NCI-H510A (cell line): Measurements from ENCODE around the gene AIRE.

Source experiments
- DNase-seq: peaks from one replicate; lab custom pipeline; 2025; lab: John Stamatoyannopoulos, UW

The AIRE gene

DNA sequence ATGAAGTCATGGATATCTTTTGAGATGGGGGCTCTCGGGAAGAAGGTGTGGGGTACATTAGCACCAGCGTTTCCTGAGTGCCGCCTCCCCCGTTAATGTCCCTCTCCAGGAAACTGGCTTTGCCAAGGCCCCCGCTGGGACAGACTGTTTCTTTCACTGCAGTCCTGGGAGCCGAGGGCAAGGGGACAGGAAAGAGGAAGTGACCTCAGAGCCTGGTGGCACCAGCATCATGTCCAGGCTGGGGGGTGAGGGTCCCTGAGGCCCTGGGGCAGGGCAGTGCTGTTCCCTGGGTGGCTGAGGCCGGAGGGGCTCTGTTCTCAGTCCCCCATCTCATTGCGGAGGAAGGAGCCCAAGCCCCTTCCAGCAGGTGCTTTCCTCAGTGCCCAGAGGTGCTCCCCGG lies 20.0 kb downstream of the AIRE start:
- DNase-seq: no peak

DNA sequence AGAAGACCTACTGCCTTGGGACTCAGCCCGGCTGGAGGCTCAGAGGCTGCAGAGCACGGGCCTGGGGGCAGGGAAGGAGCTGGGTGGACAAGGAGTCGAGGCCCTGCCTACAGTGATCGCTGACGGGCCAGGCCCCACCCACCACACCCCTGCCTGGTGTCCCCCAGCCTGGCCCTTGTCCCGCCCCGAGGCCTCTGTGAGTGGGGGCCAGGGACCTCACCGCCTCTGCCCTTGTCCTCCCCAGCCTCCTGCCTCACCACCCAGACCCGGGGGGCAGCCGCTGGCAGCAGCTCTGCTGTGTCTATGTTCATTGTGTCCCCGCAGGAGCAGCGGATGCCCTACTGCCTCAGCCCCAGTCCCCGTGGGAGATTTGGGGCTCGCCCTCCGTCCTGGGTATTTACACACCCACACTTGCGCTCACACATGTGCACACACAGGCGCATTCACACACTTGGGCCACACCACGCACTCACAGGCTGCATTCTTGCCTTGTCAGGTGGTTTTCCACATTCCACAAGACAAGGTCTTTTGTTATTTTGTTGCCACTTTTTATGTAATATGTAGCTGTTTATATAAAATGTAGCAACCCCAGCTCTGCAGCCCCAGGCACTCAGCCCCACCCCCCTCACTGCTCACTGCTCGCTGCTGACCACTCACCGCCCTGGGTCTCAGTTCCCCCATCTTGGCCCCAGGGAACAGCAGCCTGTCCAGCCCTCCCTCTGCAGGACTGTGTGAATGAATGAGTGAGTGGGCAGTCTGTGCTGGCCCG lies 21.4 kb downstream of the AIRE start:
- no peak for DNase-seq

DNA sequence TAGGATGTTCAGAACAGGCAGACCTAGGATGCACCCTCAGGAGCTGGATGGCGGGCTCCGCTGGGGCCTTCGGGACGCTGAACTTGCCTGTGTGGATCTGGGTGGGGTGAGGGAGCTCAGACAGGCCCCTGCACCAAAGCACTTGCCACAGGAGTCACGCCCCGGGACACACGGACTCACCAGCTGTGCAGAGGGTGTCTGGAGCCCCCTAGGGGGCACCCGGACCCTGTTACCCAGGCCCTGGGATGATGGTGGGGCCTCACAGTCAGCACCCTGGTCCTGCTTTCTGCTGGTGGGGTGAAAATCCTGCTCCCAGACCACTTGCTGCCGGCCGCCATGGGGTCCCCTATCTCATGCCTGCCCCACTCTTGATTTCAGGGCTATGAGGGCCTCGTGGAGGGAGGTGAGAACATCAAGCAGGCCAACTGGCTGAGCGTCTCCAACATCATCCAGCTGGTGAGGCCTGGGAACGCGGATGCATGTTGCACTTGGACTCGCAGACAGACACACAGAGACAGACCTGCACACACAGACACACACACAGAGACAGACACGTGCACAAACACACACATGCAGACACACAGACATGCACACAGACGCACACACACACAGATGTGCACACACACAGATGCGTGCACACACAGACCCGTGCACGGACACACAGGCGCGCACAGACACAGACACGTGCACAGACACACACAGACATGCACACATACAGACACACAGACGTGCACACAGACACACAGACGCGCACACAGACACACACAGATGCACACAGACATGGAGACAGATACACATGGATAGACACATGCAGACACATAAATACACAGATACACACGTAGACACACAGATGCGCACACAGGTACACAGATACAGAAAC lies 25.2 kb downstream of the AIRE start:
- DNase-seq: no peak

DNA sequence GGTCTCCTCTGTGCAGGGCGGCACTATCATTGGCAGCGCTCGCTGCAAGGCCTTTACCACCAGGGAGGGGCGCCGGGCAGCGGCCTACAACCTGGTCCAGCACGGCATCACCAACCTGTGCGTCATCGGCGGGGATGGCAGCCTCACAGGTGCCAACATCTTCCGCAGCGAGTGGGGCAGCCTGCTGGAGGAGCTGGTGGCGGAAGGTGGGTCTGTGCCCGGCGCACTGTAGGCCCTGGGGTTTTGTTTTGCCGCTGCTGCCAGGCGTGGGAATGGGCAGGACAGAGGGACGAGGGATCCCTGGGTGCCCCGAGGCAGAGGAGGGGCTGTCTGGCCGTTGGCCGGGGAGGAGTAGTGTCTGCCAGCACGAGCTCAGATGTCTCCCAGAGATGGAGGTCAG lies 26.4 kb downstream of the AIRE start:
- no peak for DNase-seq

DNA sequence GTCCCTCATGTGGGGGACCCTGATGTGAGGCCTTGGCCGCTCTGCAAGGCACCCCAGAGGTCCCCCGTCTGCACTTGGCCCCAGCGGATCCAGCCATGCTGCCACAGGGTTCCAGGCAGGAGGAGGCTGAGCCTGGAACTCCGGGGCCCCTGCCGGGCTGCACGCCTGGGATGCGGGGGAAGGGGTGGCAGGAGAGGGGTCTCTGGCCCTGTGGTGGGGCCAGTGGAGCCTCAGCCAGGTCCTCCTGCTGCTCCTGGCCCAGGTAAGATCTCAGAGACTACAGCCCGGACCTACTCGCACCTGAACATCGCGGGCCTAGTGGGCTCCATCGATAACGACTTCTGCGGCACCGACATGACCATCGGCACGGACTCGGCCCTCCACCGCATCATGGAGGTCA lies 27.0 kb downstream of the AIRE start:
- DNase-seq: no peak

DNA sequence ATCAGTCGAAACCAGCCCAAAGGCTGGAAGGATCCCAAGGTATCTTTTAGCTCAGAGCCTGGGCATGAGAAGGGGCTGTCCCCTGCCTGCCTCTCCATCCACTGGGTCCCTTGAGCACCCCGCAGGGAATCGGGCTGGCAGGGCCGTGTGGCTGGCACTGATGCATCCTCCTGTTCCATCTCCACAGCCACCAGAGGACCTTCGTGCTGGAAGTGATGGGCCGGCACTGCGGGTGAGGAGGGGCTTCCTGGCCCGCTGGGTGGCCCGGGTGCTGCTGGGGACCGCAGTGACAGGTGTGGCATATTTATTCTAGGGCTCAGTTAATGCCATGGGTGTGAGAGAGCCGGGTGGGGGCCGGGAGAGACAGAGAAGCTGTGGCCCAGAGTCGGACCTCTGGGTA lies 27.8 kb downstream of the AIRE start:
- no peak for DNase-seq

DNA sequence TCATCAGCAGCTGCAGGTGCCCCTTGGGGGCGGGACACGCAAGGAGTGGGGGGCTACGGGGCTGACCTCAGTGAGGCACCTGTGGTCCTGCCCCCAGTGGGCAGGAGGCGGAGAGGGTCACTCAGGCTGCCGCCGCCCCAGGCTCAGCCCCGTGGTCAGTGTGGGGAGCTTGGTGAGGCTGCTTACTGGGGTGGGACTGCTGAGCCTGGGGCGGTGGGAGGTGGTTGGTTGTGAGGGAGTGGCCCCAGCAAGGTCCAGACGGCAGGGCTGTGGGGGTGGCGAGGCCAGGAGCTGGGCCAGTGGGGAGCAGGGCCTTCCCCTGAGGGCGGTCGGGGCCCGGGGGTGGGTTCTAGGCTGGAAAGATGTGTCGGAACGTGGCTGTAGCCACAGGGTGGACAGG lies 28.5 kb downstream of the AIRE start:
- DNase-seq: no peak

DNA sequence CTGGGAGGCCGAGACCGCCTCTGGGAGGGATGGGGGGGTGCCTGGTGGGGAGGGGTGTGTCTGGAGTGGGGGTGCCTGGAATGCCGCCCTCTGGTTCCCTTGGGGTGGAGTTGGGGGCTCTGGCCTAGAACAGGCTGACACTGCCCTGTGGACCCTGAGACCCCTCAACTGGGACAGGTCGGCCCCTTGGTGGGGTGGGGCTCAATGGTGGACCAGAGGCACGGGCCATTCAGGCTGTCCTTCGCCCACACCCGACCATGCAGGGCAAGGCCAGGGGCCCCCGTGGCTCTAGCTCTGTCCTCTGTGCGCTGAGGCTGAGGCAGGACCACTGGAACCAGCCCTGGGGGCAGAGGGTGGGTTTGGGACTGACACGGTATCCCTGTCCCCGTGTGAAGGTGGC lies 28.9 kb downstream of the AIRE start:
- no peak for DNase-seq

DNA sequence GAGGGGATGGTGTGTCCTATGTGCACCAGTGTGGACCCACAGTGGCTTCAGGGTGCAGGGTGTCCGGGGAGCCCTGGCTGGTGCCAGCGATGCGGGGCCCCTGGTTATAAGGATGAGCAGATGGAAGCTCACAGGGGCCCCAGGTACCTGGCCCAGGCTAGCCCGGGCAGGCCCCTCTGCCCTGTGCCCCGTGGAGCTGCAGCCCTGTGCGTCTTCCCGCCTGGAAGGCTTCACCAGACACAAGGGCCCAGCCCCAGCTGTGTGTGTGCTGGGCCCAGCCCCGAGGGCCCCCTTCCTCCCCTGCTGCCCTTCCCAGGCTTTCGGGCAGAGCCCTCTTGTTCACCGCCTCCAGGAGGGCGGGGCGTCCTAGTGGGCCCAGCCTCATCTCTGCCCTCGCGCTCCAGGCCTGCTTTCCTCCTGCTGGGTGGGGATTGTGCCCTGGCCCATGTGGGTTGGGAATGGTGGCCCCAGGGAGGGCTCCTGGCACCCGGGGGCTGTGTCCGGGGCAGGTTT lies 30.1 kb downstream of the AIRE start:
- no peak for DNase-seq

DNA sequence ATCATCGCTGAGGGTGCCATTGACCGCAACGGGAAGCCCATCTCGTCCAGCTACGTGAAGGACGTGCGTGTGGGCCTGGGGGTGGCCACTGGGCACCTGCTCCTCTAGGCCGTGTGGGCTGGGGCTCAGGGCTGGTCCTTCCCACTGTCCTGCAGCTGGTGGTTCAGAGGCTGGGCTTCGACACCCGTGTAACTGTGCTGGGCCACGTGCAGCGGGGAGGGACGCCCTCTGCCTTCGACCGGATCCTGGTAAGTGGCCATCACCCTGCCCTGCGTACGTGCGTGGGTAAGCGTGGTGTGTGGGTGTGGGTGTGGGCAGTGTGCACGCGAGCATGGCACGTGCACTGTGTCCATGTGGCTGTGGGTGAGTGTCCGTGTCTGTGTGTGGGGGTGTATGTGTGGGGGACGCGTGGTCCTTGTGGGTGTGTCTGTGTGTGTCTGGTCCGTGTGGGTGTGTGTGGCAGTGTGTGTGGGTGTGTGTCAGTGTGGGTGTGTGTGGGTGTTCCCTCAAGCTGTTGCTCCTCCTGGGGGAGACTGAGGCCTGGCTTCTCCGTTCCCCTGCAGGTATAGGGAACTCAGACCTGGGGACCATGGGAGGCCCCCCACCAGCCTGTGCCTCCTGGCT lies 30.7 kb downstream of the AIRE start:
- DNase-seq: no peak

DNA sequence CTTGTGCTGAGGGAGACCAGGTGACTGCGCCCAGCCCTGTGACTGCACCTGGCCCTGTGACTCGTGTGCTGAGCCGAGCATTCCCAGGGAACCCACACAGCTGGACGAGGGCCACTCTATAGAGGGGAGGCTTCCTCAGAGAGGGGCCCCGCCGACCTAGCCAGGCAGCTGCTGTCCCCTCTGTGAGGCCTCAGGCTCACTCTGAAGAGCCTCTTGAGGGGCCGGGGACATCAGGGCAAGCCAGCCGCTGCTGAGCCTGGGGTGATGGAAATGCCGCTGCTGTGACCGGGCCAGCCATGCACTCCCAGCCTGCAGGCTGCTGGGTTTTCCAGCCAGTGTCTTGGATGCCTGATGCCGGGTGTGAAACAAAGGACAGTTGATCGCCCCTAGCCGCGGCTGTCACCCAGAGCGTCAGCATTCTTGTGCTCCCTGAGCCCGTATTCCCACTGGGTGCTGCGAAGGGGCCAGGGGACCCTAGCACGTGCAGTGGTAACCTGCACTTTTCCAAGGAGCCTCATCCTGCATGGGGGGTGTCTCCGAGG lies 31.6 kb downstream of the AIRE start:
- DNase-seq: no peak

DNA sequence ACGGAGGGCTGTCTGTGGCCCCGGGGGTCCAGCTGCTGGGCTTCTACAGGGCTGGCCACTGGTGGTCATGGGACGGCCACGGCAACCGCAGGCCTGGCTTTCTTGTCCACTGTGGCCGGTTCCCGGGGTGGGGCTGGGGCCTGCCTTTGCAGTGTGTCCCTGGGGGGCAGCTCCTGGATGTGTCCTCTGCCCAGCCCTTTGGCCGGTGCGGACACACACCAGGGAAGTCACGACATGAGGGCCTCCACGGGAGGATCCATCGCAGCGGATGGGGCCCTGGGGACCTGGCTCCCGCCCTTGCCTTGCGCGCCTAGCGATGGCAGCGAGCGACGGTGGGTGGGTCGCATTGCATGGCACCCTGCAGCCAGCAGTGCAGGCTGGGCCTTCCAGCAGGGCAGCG lies 32.2 kb downstream of the AIRE start:
- DNase-seq: no peak

DNA sequence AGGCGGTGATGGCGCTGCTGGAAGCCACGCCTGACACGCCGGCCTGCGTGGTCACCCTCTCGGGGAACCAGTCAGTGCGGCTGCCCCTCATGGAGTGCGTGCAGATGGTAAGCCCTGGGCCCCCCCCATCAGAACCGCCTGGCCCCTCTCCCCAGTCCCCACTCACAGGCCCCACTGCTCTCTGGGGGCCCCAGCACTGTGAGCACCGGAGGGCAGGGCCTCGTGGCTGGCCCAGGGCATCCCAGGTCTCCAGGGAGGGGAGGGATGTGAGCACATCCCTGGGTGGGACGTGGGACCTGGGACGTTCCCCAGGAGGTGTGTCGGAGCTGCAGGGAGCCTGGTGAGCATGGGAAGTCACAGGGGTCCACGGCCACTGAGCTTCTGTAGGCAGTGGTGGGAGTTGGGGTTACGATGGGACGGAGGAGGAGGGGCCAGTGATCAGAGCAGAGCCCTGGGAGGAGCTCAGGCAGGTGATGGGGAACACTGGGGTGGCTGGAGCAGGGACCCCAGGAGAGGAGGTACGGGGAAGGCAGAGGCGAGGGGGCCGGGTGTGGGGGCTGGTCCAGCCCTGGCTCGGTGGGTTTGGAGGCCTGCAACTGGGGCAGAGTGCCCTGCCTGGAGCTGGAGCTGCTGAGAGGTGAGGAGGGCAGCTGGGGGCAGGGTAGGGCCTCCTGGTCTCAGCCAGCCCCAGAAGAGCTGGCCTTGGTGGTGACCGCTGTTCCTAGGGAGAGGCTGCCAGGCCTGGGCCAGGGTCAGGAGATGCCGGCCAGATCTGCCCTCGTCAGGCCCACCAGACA lies 33.0 kb downstream of the AIRE start:
- no peak for DNase-seq

DNA sequence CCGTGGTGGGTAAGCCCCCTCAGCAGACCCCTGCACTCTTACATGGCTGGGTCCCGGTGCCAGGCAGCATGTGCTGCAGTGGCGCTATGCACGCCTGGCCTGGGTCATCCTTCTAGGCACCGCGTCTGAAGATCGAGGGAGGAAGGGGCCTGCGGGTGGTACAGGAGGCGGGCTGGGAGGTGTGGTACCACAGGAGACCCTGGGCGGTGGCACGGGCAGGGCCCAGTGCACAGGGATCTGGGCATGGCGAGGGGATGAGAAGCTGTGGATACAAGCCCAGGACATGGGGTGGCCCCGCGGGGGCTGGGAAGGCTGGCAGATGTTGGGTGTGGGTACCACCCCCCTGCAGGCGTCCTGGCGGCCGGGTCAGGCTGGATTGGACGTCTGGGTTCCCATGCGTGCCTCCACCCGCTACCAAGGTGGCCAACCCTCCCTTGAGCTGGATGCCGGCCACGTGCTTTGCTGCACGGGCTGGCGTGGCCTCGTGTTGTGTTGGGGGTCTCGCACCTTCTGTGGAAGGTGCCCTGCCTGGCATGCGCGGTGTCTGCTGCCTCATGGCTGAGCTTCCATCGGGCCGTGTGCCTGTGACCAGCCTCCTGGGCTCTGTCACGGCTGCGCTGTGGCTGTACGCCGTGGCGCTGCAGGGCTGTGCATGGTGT lies 33.9 kb downstream of the AIRE start:
- no peak for DNase-seq

DNA sequence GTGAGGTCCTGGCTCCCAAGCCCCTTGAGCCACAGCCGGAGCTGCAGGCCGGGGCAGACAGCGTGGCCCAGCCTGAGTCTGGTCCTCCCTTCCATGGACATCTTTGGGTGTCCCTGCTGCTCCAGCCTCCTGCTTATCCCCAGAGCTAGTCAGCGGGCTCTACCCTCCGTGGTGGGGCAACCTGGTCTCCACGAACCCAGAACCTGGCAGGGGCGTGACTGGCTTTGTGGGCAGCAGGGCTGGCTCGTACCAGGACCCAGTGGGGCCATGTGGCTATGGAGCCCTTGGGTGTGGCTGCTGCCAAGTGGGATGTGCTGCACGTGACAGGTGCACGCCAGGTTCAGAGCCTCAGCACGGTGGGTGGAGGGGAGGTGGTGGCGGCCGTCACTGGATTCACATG lies 35.2 kb downstream of the AIRE start:
- DNase-seq: no peak

DNA sequence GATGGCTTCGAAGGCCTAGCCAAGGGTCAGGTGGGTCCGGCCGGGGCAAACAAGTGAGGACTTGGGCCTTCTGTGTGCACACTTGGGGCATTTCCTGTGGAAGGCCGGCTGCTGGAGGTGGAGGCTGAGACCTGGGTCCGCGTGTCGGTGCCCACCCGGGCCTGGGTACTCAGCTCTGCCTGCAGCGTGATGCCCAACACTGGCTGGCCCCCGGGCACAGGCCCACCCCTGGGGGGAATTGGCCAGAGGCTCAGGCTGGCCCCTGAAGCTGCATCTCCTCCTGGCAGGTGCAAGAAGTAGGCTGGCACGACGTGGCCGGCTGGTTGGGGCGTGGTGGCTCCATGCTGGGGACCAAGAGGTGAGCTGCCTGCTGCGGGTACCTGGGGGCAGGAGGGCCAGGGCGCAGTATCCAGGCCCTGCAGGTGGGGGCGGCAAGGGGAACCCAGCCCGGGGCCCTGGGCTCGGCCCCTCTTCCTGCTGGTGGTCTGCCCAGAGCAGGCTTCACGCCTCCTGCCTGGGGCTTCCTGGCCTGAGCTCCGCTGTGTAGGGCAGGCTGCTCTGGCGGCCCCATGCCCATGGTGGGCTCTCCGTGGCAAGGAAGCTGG lies 36.3 kb downstream of the AIRE start:
- no peak for DNase-seq

DNA sequence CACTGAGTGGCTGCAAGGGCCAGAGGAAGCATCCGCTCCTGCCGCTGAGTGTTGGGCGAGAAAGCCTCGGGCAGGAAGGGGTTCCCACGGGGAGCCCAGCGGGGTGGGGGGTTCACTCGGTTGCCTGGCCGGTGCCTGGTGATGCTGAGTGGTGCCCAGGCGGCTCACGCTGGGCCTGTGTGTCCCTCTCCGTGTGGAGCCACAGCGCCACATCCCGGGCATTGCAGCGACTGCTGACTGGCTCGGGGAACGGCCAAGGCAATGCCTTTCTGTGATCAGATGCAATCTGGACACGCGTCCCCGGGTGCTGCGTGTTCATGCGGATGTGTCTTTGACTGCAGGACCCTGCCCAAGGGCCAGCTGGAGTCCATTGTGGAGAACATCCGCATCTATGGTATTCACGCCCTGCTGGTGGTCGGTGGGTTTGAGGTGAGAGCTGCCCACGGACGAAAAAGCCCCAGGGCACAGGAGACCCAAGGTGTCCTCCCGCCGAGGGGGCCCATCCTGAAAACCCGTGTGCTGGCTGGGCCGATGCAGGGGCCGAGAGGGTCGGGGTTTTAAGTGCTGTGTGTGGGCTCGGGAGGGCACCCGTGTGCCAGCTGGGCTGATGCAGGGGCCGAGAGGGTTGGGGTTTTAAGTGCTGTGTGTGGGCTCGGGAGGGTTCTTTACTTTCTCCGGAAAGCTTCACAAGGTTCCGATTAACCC lies 37.1 kb downstream of the AIRE start:
- no peak for DNase-seq

DNA sequence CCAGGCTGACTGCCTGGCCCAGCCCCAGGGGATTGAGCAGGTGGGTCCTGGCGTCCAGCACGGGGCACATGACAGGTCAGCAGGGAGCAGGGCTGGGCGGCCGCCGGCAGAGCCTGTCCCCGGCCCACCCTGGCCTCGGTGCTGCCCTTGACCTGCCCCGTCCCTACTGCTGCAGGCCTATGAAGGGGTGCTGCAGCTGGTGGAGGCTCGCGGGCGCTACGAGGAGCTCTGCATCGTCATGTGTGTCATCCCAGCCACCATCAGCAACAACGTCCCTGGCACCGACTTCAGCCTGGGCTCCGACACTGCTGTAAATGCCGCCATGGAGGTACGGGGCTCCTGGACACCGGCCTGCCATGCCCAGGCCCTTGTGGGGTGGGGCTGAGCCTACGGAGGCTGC lies 37.9 kb downstream of the AIRE start:
- DNase-seq: no peak

DNA sequence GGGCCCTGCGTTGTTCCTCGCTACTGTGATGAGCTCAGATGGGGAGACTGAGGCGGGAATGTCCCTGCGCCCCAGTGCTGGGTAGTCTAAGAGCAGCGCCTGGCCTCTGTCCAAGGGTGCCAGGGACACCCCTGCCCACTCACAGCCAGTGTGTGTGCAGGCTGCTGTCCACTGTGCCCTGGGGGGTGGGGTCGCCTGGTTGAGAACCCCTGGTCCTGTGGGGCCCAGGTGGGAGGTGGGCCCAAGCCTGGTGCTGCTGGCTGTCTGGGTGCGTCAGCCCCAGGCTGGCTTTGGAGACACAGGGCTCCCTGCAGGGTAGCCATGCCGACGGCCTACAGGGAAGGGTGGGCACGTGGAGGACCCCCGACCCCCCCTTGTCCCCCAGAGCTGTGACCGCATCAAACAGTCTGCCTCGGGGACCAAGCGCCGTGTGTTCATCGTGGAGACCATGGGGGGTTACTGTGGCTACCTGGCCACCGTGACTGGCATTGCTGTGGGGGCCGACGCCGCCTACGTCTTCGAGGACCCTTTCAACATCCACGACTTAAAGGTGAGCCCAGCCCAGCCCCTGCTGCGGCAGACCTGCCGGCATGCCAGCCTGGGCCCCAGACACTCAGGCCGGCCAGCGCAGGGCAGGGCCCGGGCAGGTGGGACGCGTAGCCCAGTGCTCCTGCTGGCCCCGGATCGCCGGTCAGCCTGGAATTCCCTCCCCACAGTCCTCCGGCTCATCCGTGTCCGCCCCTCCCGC lies 38.6 kb downstream of the AIRE start:
- DNase-seq: no peak

DNA sequence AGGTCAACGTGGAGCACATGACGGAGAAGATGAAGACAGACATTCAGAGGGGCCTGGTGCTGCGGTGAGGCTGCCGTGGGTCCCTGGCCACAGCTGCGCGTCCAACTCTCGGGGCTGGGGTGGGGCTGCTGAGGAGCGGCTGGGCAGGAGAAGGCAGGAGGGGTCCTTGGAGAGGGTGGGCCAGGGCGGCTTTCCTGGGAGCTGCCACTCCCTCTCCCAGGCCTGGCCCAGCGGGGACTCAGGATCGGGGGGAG lies 39.1 kb downstream of the AIRE start:
- no peak for DNase-seq
